Adrenal gland (tissue), 5 donors: ENCODE measurements around the gene CCDC33.

ENCODE experiments used
- POLR2A ChIP-seq, 2 donors: fragments of 450-650 bp; IDR thresholded peaks; one replicate each; pipeline ENCODE4 v1.6.1; 2017; ENCODE audit warnings: antibody characterized with exemption in 2 of 2, mild to moderate bottlenecking in 2 of 2, moderate library complexity in 1 of 2
- TF ChIP-seq, protein P1 (sequence below), 6 experiments: fragments of 450-650 bp in 4 of 6; fragments of 200-600 bp in 2 of 6; sonication (generic) in 1 of 6; IDR thresholded peaks; 1 replicate in 5 of 6; 2 replicates in 1 of 6; pipeline versions ENCODE4 v1.5.1 to v1.8.0; 2016 to 2021; ENCODE audit warnings: antibody characterized with exemption in 6 of 6, mild to moderate bottlenecking in 2 of 6, moderate library complexity in 1 of 6
- donor health status: DM: no; HTN: no; CAD: no.

GRCh38 chr15:74306781-74307217 lies 70.7 kb downstream of the CCDC33 start:
- TF ChIP-seq, protein P1, sequence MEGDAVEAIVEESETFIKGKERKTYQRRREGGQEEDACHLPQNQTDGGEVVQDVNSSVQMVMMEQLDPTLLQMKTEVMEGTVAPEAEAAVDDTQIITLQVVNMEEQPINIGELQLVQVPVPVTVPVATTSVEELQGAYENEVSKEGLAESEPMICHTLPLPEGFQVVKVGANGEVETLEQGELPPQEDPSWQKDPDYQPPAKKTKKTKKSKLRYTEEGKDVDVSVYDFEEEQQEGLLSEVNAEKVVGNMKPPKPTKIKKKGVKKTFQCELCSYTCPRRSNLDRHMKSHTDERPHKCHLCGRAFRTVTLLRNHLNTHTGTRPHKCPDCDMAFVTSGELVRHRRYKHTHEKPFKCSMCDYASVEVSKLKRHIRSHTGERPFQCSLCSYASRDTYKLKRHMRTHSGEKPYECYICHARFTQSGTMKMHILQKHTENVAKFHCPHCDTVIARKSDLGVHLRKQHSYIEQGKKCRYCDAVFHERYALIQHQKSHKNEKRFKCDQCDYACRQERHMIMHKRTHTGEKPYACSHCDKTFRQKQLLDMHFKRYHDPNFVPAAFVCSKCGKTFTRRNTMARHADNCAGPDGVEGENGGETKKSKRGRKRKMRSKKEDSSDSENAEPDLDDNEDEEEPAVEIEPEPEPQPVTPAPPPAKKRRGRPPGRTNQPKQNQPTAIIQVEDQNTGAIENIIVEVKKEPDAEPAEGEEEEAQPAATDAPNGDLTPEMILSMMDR (IDR thresholded peaks at IDR 0.05), result no peak
- TF ChIP-seq POLR2A (IDR thresholded peaks at IDR 0.05), result no peak
